ENCODE measurements around the gene AFG1L.
"Not testable (repeated sequence)": the region's sequence is repeated elsewhere in the genome, so short reads cannot be mapped to it uniquely, and the experiment has no call there.

The AFG1L gene

GRCh38 chr6:108416047-108416833, 121.4 kb downstream of the AFG1L start:
- not testable (repeated sequence) for DNase-seq (ENCODE audit: low read depth in 3 of 3)

- no peak for DNase-seq (ENCODE audit: low read depth in 3 of 3)
Observed at GRCh38 chr6:108417027-108417426, 122.2 kb downstream of the AFG1L start.

- no peak for DNase-seq (ENCODE audit: low read depth in 3 of 3)
Observed at GRCh38 chr6:108419474-108419873, 124.6 kb downstream of the AFG1L start.

GRCh38 chr6:108419934-108420609, 125.2 kb downstream of the AFG1L start:
- no peak for DNase-seq (ENCODE audit: low read depth in 3 of 3)

GRCh38 chr6:108421366-108421765, 126.5 kb downstream of the AFG1L start:
- no peak for DNase-seq (ENCODE audit: low read depth in 3 of 3)

GRCh38 chr6:108423982-108424705, 129.3 kb downstream of the AFG1L start:
- no peak for DNase-seq (ENCODE audit: low read depth in 3 of 3)

GRCh38 chr6:108425428-108425827, 130.6 kb downstream of the AFG1L start:
- DNase-seq (ENCODE audit: low read depth in 3 of 3): no peak

- DNase-seq (ENCODE audit: low read depth in 3 of 3): no peak
Observed at GRCh38 chr6:108432143-108432542, 137.3 kb downstream of the AFG1L start.

- DNase-seq (ENCODE audit: low read depth in 3 of 3): no peak
Observed at GRCh38 chr6:108432792-108433191, 137.9 kb downstream of the AFG1L start.

- no peak for DNase-seq (ENCODE audit: low read depth in 3 of 3)
Observed at GRCh38 chr6:108434222-108434621, 139.4 kb downstream of the AFG1L start.

GRCh38 chr6:108435391-108435790, 140.5 kb downstream of the AFG1L start:
- DNase-seq (ENCODE audit: low read depth in 3 of 3): no peak

GRCh38 chr6:108436771-108437170, 141.9 kb downstream of the AFG1L start:
- no peak for DNase-seq (ENCODE audit: low read depth in 3 of 3)

GRCh38 chr6:108437821-108438220, 143.0 kb downstream of the AFG1L start:
- DNase-seq (ENCODE audit: low read depth in 3 of 3): no peak

GRCh38 chr6:108438918-108439317, 144.1 kb downstream of the AFG1L start:
- DNase-seq (ENCODE audit: low read depth in 3 of 3): no peak

- no peak for DNase-seq (ENCODE audit: low read depth in 3 of 3)
Observed at GRCh38 chr6:108441141-108441540, 146.3 kb downstream of the AFG1L start.

- no peak for DNase-seq (ENCODE audit: low read depth in 3 of 3)
Observed at GRCh38 chr6:108442770-108443520, 148.1 kb downstream of the AFG1L start.

GRCh38 chr6:108446629-108447150, 151.8 kb downstream of the AFG1L start:
- DNase-seq (ENCODE audit: low read depth in 3 of 3): no peak

GRCh38 chr6:108448481-108448880, 153.6 kb downstream of the AFG1L start:
- DNase-seq (ENCODE audit: low read depth in 3 of 3): no peak

- not testable (repeated sequence) for DNase-seq (ENCODE audit: low read depth in 3 of 3)
Observed at GRCh38 chr6:108449717-108450116, 154.9 kb downstream of the AFG1L start.

GRCh38 chr6:108451816-108452215, 157.0 kb downstream of the AFG1L start:
- DNase-seq (ENCODE audit: low read depth in 3 of 3): no peak

GRCh38 chr6:108452711-108453195, 157.9 kb downstream of the AFG1L start:
- no peak for DNase-seq (ENCODE audit: low read depth in 3 of 3)

All from stimulated activated CD4-positive, alpha-beta T cell treated with anti-CD3 and anti-CD28 coated beads, TNF-alpha, amount 100 ng/mL, for 4 hours (primary cell).